ENCODE measurements around the gene EPS15. TPM values are rescaled to one million over a fixed set of nuclear protein-coding genes. Genes with fewer than 3 reads are reported as not detected.
"Not testable (repeated sequence)": the region's sequence is repeated elsewhere in the genome, so short reads cannot be mapped to it uniquely, and the experiment has no call there.

The EPS15 gene
- total RNA-seq, 1 experiment from 2014 or later: 26.6 TPM

DNA sequence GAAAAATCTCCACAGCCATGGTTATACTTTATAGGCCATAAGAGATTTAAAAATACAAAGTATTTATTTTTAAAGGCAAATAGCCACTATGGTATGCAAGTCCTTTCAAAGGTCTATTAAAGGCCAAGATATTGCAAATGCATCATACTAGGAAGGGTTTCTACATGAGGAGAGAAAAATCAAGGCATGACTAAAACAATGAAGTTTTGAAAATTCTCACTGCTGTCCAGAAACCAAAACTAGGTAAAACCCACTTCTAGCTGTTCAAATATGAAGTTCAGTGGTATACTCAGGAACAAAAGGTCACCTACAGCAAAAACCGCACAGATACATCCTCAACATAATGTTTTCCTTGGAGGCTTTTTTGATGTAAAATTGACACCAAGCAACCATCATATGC lies 75.0 kb downstream of the EPS15 start:
- H3K36me3 ChIP-seq (replicated peaks; ENCODE audit: control insufficient read depth, insufficient read depth, low read length): peaks cover 2% of the 10 kb centered on the region; the same call in 1 of the 2 replicates

DNA sequence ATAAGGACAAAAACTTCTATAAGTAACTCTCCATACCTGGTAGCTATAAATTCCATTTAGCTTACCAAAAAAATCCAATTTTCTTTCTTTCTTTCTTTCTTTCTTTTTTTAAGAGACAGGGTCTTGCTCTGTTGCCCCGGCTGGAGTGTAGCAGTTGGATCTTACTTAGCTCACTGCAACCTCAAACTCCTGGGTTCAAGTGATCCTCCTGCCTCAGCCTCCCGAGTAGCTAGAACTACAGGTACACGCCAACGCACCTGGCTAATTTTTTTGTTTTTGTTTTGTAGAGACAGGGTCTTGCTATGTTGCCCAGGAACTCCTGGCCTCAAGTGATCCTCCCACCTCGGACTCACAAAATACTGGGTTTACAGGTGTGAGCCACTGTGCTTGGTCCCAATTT lies 75.5 kb downstream of the EPS15 start:
- peaks cover 2% of the 10 kb centered on the region; the same call in 1 of the 2 replicates for H3K36me3 ChIP-seq (replicated peaks; ENCODE audit: control insufficient read depth, insufficient read depth, low read length)
- no peak overlapping the region for H3K4me3 ChIP-seq (ENCODE audit: insufficient read depth, low read depth, low read length)
- no peak for DNase-seq
- H3K27me3 ChIP-seq (ENCODE audit: control insufficient read depth, insufficient read depth, low read length): no peaks in the 10 kb centered on the region

More for the DNA sequence above, 75.0 kb downstream of the EPS15 start:
- no peaks in the 10 kb centered on the region for H3K27me3 ChIP-seq (ENCODE audit: control insufficient read depth, insufficient read depth, low read length)
- no peak overlapping the region for H3K4me3 ChIP-seq (ENCODE audit: insufficient read depth, low read depth, low read length)
- DNase-seq: no peak

DNA sequence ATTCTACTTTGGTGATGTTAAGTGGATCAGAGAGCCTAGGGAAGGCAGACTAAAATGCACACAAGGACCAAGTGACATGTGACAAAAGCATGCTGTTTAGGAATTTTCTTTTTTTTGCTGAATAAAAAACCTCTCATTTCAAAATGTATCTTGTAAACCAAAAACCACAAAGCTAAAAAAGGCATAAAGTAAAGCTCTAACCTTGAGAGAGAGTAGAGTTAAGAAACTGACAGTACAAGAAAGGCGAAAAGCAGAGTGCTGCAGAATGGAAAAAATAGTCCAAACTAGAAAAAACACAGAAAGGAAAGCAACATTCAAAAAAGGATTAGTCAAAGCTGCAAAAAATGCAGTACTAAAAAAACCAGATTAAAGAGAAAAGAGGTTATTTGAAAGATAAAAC lies 76.5 kb downstream of the EPS15 start:
- Histone ChIP-seq H3K27me3 (ENCODE audit: control insufficient read depth, insufficient read depth, low read length) (no peaks in the 10 kb centered on the region), H3K4me3 (ENCODE audit: insufficient read depth, low read depth, low read length) (no peak overlapping the region), H3K36me3 (replicated peaks; ENCODE audit: control insufficient read depth, insufficient read depth, low read length) (peaks cover 2% of the 10 kb centered on the region; the same call in 1 of the 2 replicates)
- DNase-seq: no peak

DNA sequence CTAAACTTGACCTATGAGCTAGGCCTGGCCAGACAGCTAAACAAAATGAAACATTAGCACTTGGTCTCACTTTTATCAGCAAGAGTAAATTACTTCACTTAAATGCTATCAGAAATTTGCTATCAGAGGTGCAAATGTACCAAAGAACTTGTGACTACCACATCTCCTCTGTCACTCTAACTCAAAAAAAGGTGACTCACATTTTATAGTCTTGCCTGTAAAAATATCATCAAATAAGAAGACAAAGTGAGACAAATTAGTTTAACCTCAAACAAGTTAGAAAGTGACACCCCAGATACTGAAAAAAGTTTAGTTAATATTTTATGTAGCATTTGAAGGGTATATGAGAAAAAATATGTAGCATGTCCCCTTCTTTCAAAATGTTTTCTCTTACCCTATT lies 76.9 kb downstream of the EPS15 start:
- peaks cover 2% of the 10 kb centered on the region; the same call in 1 of the 2 replicates for H3K36me3 ChIP-seq (replicated peaks; ENCODE audit: control insufficient read depth, insufficient read depth, low read length)
- DNase-seq: no peak
- H3K4me3 ChIP-seq (ENCODE audit: insufficient read depth, low read depth, low read length): no peak overlapping the region
- no peaks in the 10 kb centered on the region for H3K27me3 ChIP-seq (ENCODE audit: control insufficient read depth, insufficient read depth, low read length)

DNA sequence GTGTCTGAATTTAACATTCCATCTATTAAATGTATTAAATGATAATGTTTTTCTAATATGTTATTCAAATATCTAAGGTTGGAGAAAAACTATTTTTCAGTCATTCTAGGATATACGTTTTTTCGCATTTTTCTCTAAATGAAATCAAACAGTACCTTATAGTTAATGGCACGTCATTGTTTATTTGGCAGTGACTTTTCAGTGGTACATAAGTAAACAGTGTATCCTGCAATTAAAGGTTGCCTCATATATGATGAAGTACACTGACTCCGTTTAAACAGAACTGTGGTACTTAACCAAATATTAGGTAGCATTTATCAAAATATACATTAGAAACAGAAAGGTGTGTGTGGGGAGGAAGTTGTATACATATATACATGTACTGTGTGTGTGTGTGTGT lies 79.2 kb downstream of the EPS15 start:
- H3K4me3 ChIP-seq (ENCODE audit: insufficient read depth, low read depth, low read length): no peak overlapping the region
- DNase-seq: no peak
- no peaks in the 10 kb centered on the region for H3K27me3 ChIP-seq (ENCODE audit: control insufficient read depth, insufficient read depth, low read length)
- peaks cover 2% of the 10 kb centered on the region; the same call in 1 of the 2 replicates for H3K36me3 ChIP-seq (replicated peaks; ENCODE audit: control insufficient read depth, insufficient read depth, low read length)

DNA sequence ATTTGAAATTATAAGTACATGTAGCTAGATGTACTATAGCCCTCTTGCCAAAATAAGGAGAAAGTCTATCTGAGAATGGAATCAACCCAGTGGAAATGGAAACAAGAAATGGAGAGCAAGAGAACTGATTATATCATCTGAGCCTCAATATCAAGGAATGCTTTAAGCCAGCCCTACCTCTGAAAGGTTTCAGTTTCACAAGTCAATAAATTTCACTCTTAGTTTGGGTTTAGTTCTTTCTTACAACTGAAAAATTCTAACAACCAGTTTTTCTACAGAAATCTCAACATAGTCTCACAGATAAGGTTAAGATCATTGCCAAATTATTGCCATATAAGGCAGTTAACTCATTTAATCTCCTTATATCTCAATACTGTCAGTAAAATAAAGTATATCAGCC lies 80.0 kb downstream of the EPS15 start:
- Histone ChIP-seq H3K36me3 (replicated peaks; ENCODE audit: control insufficient read depth, insufficient read depth, low read length) (no peaks in the 10 kb centered on the region), H3K27me3 (ENCODE audit: control insufficient read depth, insufficient read depth, low read length) (no peaks in the 10 kb centered on the region), H3K4me3 (ENCODE audit: insufficient read depth, low read depth, low read length) (no peak overlapping the region)
- DNase-seq: no peak

DNA sequence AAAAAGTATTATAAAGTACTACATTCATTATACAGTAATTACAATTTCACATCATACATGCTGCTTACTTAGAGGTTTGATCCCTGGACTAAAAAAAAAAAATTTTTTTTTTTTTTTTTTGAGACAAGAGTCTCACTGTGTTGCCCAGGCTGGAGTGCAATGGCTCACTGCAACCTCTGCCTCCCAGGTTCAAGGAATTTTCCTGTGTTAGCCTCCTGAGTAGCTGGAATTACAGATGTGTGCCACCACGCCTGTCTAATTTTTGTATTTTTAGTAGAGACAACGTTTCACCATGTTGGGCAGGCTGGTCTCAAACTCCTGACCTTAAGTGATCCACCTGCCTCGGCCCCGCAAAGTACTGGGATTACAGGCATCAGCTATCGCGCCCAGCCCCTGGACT lies 81.7 kb downstream of the EPS15 start:
- not testable (repeated sequence) for H3K4me3 ChIP-seq (ENCODE audit: insufficient read depth, low read depth, low read length); H3K27me3 ChIP-seq (ENCODE audit: control insufficient read depth, insufficient read depth, low read length); DNase-seq; H3K36me3 ChIP-seq (replicated peaks; ENCODE audit: control insufficient read depth, insufficient read depth, low read length)

DNA sequence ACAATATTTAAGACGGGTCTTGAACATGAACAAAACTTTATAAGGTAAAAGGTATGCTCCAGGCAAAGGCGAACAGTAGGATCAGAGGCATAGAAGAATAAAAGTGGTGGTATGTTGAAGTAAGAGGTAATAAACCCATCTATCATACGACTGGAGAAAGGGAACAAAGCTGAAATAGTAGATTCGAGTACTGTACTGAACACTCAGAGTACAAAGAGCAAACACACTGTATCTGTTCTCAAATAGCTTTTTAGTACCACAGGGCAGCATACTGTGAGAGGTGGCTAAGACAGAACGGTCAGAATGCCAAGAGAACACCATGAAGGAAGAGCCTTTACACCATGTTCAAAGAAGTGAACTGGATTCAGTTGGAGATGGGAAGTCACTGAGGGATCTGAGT lies 83.2 kb downstream of the EPS15 start:
- H3K4me3 ChIP-seq (ENCODE audit: insufficient read depth, low read depth, low read length): no peak overlapping the region

DNA sequence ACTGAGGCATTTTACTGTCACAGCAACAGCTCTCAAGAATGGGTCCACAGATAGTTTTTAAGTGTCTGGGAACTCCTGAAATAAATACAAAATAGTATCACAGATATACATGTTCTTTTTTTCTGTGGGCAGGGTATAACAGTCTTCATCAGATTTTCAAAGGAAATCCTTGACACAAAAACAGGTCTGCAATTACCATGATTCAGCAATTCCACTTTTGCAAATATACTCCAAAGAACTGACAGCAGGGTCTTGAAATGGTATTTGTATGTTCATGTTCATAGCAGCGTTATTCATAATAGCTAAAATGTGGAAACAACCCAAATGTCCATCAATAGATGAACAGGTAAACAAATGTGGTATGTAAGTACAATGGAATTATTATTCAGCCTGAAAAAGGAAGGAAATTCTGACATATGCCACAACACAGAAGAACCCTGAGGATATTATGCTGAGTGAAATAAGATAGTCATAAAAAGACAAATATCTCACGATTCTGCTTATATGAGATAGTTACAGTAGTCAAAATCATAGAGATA lies 85.0 kb downstream of the EPS15 start:
- no peak for DNase-seq
- Histone ChIP-seq H3K27me3 (ENCODE audit: control insufficient read depth, insufficient read depth, low read length) (no peaks in the 10 kb centered on the region), H3K4me3 (ENCODE audit: insufficient read depth, low read depth, low read length) (no peak overlapping the region), H3K36me3 (replicated peaks; ENCODE audit: control insufficient read depth, insufficient read depth, low read length) (no peaks in the 10 kb centered on the region)

More for the DNA sequence above, 83.2 kb downstream of the EPS15 start:
- Histone ChIP-seq H3K27me3 (ENCODE audit: control insufficient read depth, insufficient read depth, low read length) (no peaks in the 10 kb centered on the region), H3K36me3 (replicated peaks; ENCODE audit: control insufficient read depth, insufficient read depth, low read length) (no peaks in the 10 kb centered on the region)
- DNase-seq: no peak

DNA sequence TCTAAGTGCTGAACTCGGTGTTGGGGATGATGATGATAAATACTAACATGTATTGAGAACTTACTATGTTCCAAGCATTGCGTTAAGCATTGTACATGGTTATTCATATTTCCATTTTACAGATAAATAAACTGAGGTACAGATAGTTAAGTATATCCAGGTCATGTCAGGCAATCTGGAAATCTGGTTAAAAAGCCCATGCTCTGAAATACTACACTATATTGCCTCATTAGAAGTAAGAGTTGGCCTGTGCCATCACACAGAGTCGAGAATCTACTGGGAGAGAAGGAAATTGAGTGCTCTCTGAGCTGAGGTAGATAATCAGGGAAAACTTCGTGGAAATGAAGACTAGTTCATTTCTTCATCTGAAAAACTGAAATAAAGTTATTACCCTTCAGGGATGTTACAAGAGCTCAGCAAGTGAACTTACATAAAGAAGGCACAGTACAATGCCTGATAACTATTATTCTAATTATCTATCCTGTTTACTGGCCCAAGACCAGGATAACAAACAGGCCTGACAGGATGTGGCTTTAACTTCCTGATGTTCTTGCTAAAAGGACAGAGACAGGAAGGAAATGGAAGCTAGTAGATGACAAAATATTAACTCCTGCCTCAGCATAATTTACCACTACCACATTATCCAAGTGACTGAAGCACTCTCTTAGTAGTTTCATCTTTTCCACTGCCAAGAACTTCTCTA lies 85.6 kb downstream of the EPS15 start:
- H3K36me3 ChIP-seq (replicated peaks; ENCODE audit: control insufficient read depth, insufficient read depth, low read length): no peaks in the 10 kb centered on the region
- H3K4me3 ChIP-seq (ENCODE audit: insufficient read depth, low read depth, low read length): no peak overlapping the region
- DNase-seq: no peak
- H3K27me3 ChIP-seq (ENCODE audit: control insufficient read depth, insufficient read depth, low read length): no peaks in the 10 kb centered on the region

DNA sequence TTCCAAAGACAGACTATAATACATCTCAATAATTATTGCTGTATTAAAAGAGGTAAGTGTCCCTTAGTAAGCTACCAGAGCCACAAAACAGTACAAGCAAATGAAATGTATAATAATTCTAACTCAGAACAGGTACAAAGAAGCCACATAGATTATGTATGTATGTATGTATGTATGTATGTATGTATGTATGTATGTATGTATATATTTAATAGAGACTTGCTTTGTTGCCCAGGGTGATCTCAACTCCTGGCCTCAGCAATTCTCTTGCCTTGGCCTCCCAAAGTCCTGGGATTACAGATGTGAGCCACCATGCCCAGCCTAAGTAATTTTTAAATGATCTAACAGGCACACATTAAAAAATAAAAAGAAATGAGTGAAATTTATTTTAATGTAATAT lies 86.9 kb downstream of the EPS15 start:
- Histone ChIP-seq H3K4me3 (ENCODE audit: insufficient read depth, low read depth, low read length) (no peak overlapping the region), H3K36me3 (replicated peaks; ENCODE audit: control insufficient read depth, insufficient read depth, low read length) (no peaks in the 10 kb centered on the region), H3K27me3 (ENCODE audit: control insufficient read depth, insufficient read depth, low read length) (no peaks in the 10 kb centered on the region)
- DNase-seq: no peak

DNA sequence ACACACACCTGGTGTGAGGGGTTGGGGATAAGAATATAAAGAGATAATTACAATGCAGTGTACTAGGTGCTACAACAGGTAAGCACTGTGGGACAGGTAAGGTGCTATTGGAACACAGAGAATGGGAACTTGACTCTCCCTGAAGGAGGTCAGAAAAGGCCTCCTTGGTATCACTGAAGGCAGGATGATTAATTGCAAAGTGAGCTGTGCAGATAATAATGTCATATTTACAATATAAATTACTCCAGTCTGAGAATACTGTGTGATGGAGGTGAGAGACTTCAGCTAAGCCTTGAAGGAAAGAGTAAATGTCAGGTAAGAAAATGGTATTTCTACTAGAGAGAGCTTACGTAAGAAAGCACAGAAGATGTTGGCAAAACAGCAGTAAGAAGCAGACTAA lies 91.6 kb downstream of the EPS15 start:
- Histone ChIP-seq H3K27me3 (ENCODE audit: control insufficient read depth, insufficient read depth, low read length) (no peaks in the 10 kb centered on the region), H3K36me3 (replicated peaks; ENCODE audit: control insufficient read depth, insufficient read depth, low read length) (no peaks in the 10 kb centered on the region), H3K4me3 (ENCODE audit: insufficient read depth, low read depth, low read length) (no peak overlapping the region)
- DNase-seq: no peak

DNA sequence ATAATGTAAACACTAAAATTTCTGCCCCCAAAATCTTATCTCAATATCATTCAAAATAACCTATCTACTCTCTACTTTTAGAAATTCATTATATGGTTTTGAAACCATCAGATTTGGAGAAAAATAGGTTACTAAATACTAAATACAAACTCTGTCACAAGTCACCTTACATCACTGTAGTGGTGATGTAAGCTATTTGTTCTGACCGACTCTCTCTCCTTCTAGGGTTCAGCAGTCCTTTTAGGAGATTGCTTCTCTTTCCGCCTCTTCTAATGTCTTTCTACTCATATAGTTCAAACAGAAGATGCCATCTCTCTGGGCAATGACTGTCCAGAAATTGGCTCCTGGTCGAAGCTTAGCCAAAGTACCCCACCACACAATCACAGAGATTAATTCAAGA lies 93.1 kb downstream of the EPS15 start:
- Histone ChIP-seq H3K4me3 (ENCODE audit: insufficient read depth, low read depth, low read length) (no peak overlapping the region), H3K27me3 (ENCODE audit: control insufficient read depth, insufficient read depth, low read length) (no peaks in the 10 kb centered on the region), H3K36me3 (replicated peaks; ENCODE audit: control insufficient read depth, insufficient read depth, low read length) (no peaks in the 10 kb centered on the region)
- no peak for DNase-seq

DNA sequence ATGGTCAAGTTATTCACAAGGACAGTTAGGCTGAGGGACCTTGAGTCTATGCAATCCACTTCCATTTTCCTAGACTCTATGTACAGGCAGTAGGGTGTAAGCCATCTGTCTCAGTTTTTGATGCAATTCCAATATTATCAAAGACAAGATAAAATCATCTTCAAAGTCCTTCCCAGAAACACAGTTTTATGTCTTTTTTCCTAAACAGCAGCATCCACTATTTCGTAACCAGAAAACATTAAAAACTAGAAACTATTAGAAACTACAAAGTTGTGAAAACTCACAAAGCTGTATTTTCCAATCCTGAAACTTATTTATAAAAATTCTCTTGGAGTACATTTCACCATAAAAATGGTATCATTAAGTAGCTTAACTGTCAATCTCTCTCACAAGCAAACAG lies 93.8 kb downstream of the EPS15 start:
- no peak for DNase-seq
- no peaks in the 10 kb centered on the region for H3K36me3 ChIP-seq (replicated peaks; ENCODE audit: control insufficient read depth, insufficient read depth, low read length)
- no peaks in the 10 kb centered on the region for H3K27me3 ChIP-seq (ENCODE audit: control insufficient read depth, insufficient read depth, low read length)
- no peak overlapping the region for H3K4me3 ChIP-seq (ENCODE audit: insufficient read depth, low read depth, low read length)

DNA sequence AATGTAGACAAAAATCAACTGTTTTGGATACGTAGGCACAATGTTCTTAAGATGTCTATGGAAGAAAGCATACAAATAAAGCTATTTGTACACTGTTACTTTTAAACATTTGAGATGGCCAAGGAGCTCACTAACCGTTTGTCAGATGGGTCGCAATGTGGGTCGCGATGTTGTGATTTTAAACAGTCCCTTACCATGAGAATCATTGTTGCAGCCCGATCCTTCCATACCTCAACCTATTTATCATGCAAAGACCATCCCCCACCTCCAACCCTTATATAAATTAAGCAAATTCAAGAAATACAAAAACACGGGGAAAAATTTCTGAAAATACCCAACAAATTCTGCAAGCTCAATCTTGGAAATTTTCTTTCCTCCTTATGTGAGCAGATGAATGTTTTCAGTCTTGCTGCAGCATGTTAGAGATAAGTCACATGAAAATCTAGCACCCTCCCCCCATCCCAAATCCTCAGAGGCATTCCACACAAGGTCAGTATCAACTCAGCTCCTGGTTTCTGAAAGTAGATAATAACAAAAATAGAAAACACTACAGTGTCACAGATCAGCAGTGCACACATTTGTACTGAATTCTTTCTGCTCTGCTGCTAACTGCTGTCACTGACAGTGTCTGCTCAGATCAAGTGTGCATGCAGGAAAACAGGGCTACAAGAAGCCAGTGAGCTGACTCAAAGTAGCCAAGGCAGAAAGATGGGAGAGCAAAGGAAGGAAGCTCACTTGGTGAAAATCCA lies 95.8 kb downstream of the EPS15 start:
- Histone ChIP-seq H3K27me3 (ENCODE audit: control insufficient read depth, insufficient read depth, low read length) (no peaks in the 10 kb centered on the region), H3K4me3 (ENCODE audit: insufficient read depth, low read depth, low read length) (no peak overlapping the region), H3K36me3 (replicated peaks; ENCODE audit: control insufficient read depth, insufficient read depth, low read length) (no peaks in the 10 kb centered on the region; the same call in 1 of the 2 replicates)
- no peak for DNase-seq
